MM.1S (cell line): ENCODE measurements around the gene NAALADL1.

ENCODE experiments used
- CTCF ChIP-seq: fragments of 300-600 bp; sonication (generic); IDR thresholded peaks from 2 replicates; pipeline ENCODE4 v1.5.1; 2016; ENCODE audit warnings: antibody characterized with exemption, low read length, mixed read lengths
- EZH2 ChIP-seq: fragments of 300-600 bp; sonication (generic); optimal IDR thresholded peaks from 2 replicates; pipeline ENCODE3; 2017; ENCODE audit warnings: low read depth, mild to moderate bottlenecking, antibody characterized with exemption, low read length, mixed read lengths
- EZH2phosphoT487 ChIP-seq: fragments of 300-600 bp; sonication (generic); IDR thresholded peaks from 2 replicates; pipeline ENCODE4 v1.6.1; 2018; ENCODE audit warnings: antibody characterized with exemption, low read length

GRCh38 chr11:65045728-65046127, 12.6 kb downstream of the NAALADL1 start:
- no peak for TF ChIP-seq CTCF
- no peak for TF ChIP-seq EZH2
- TF ChIP-seq EZH2phosphoT487: no peak
